Upper lobe of left lung (tissue), 4 donors: ENCODE data around the gene RERE.

Experiments used
- POLR2A ChIP-seq, 4 donors: fragments of 450-650 bp; IDR thresholded peaks; one replicate each; pipeline ENCODE4 v1.5.1; 2016 to 2017; ENCODE audit warnings: antibody characterized with exemption in 4 of 4, mild to moderate bottlenecking in 2 of 4
- TF ChIP-seq, protein P1 (sequence below), 6 experiments: fragments of 450-650 bp in 4 of 6; fragments of 200-600 bp in 2 of 6; sonication (generic) in 2 of 6; IDR thresholded peaks; one replicate each; pipeline ENCODE4 v1.5.1; 2016 to 2019; ENCODE audit warnings: antibody characterized with exemption in 6 of 6

- TF ChIP-seq, protein P1, sequence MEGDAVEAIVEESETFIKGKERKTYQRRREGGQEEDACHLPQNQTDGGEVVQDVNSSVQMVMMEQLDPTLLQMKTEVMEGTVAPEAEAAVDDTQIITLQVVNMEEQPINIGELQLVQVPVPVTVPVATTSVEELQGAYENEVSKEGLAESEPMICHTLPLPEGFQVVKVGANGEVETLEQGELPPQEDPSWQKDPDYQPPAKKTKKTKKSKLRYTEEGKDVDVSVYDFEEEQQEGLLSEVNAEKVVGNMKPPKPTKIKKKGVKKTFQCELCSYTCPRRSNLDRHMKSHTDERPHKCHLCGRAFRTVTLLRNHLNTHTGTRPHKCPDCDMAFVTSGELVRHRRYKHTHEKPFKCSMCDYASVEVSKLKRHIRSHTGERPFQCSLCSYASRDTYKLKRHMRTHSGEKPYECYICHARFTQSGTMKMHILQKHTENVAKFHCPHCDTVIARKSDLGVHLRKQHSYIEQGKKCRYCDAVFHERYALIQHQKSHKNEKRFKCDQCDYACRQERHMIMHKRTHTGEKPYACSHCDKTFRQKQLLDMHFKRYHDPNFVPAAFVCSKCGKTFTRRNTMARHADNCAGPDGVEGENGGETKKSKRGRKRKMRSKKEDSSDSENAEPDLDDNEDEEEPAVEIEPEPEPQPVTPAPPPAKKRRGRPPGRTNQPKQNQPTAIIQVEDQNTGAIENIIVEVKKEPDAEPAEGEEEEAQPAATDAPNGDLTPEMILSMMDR (IDR thresholded peaks at IDR 0.05) = no peak
- TF ChIP-seq POLR2A (IDR thresholded peaks at IDR 0.05) = no peak
Measured at GRCh38 chr1:8468751-8469150, 348.7 kb downstream of the RERE start.
